PC-9 (cell line): Measurements from ENCODE around the gene SLAMF1. TPM values are rescaled to one million over a fixed set of nuclear protein-coding genes. Genes with fewer than 3 reads are reported as not detected.

Experiments used
- BruUV-seq: library from RNA; stranded (reverse); fragments of 400-500 nt; replicated peaks from 2 replicates; lab custom pipeline; 2021; lab: Mats Ljungman, UMichigan
- CTCF ChIA-PET: fragments of 300-600 bp; sonication (Branson Sonifier 250); formaldehyde crosslinking; loops from one replicate; lab custom pipeline; 2022; ENCODE audit warnings: antibody characterized with exemption; lab: Charles Lee
- POLR2A ChIA-PET: fragments of 300-600 bp; sonication (Branson Sonifier 250); formaldehyde crosslinking; loops from one replicate; lab custom pipeline; 2022; ENCODE audit warnings: antibody characterized with exemption; ENCODE audit not compliant: unreplicated experiment; lab: Charles Lee
- DNase-seq, 2 experiments: peaks; one replicate each; pipeline versions ENCODE4 v3.0.0 to v3.0.0-alpha.2; 2015 to 2022; ENCODE audit warnings: mixed read lengths in 1 of 2
- H2AFZ ChIP-seq: fragments of 200-600 bp; sonication (generic); 2 replicates; pipeline ENCODE4 v1.8.1; 2017; ENCODE audit warnings: antibody characterized with exemption
- H3F3A ChIP-seq: fragments of 200-600 bp; sonication (generic); 2 replicates; pipeline ENCODE4 v1.8.1; 2017; ENCODE audit warnings: antibody characterized with exemption, mild to moderate bottlenecking, low read depth; ENCODE audit not compliant: insufficient read depth
- H3K27ac ChIP-seq: fragments of 200-600 bp; sonication (generic); 2 replicates; pipeline ENCODE4 v1.6.1; 2016; ENCODE audit warnings: mixed run types
- H3K27me3 ChIP-seq: fragments of 200-600 bp; sonication (generic); 2 replicates; pipeline ENCODE4 v1.6.1; 2016; ENCODE audit warnings: low read depth, mixed run types; ENCODE audit not compliant: insufficient read depth
- H3K36me3 ChIP-seq: fragments of 200-600 bp; sonication (generic); 2 replicates; pipeline ENCODE4 v1.6.1; 2016; ENCODE audit warnings: low read depth, mixed run types
- H3K4me1 ChIP-seq: fragments of 200-600 bp; sonication (generic); replicated peaks from 2 replicates; pipeline ENCODE4 v1.6.1; 2016; ENCODE audit warnings: mixed run types; ENCODE audit not compliant: insufficient read depth
- H3K4me2 ChIP-seq: fragments of 200-600 bp; sonication (generic); 2 replicates; pipeline ENCODE4 v1.6.1; 2017; ENCODE audit warnings: mixed run types
- H3K4me3 ChIP-seq: fragments of 200-600 bp; sonication (generic); 2 replicates; pipeline ENCODE4 v1.6.1; 2016; ENCODE audit warnings: mixed run types
- H3K79me2 ChIP-seq: fragments of 200-600 bp; sonication (generic); 2 replicates; pipeline ENCODE4 v1.6.1; 2017; ENCODE audit warnings: low read depth, mixed run types
- H3K9me2 ChIP-seq: fragments of 200-600 bp; sonication (generic); 2 replicates; pipeline ENCODE4 v1.8.1; 2017; ENCODE audit warnings: mild to moderate bottlenecking; ENCODE audit not compliant: insufficient read depth
- H3K9me3 ChIP-seq: fragments of 200-600 bp; sonication (generic); 2 replicates; pipeline ENCODE4 v1.8.1; 2016; ENCODE audit warnings: low read depth; ENCODE audit not compliant: insufficient read depth
- H4K20me1 ChIP-seq: fragments of 200-600 bp; sonication (generic); 2 replicates; pipeline ENCODE4 v1.8.1; 2017; ENCODE audit not compliant: insufficient read depth
- EZH2 ChIP-seq: fragments of 200-600 bp; sonication (generic); IDR thresholded peaks from 2 replicates; pipeline ENCODE4 v1.8.0; 2017; ENCODE audit warnings: antibody characterized with exemption, low read depth
- intact Hi-C: fragments of 100-400 bp; cut with micrococcal nuclease; formaldehyde crosslinking; loops from one replicate; pipeline ENCODE4 v1.10.0; 2022; ENCODE audit not compliant: unreplicated experiment
- total RNA-seq: library from RNA; stranded (reverse); gene quantifications from 2 replicates; pipeline ENCODE4 v1.2.3, GENCODE V29; 2021
- TF ChIP-seq, protein P1 (sequence below): fragments of 200-600 bp; sonication (generic); conservative IDR thresholded peaks from 2 replicates; pipeline ENCODE4 v1.6.1; 2017; ENCODE audit warnings: mixed run types, antibody characterized with exemption, mild to moderate bottlenecking, moderate library complexity

Gene SLAMF1
- total RNA-seq, 1 experiment from 2014 or later, result not detected

DNA sequence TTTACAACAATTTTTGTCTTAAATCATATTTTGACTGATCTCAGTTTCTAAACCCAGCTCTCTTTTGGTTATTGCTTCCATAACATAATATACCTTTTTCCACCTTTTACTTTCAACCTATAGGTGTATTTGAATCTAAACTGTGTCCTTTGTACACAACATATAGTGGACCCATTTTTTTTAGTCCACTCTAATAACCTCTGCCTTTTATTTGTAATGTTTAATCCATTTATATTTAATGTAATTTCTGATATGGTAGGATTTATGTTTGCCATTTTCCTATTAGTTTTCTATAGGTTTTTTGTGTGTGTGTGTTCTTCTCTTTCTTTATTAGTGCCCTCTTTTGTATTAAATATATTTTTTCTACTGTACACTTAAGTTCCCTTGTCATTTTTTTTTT is 22.4 kb upstream of the SLAMF1 start:
- POLR2A ChIA-PET, result interaction anchor here (0.6 kb wide), 1 partner anchor 664 kb away, joined by 3 read pairs; no protein-coding TSS in a partner anchor

DNA sequence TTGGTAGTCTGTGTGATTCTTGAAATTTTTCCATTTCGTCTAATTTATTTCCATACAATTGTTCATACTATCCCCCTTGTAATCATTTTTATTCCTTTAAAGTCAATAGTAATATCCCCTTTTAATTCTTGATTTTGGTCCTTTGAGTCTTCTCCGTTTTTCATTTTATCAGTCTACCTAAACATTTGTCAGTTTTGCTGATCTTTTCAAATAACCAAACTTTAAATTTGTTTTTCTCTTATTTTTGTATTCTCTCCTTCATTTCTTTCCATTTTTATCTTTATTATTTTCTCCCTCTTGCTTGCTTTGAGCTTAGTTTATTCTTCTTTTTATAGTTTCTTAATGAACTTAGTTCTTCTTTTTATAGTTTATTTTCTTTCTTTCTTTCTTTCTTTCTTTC is 21.1 kb upstream of the SLAMF1 start:
- H3K4me3 ChIP-seq, result no peak overlapping the region
- no peaks in the 10 kb centered on the region for H3K9me3 ChIP-seq
- H3K27me3 ChIP-seq, result peaks cover 47% of the 10 kb centered on the region
- no peaks in the 10 kb centered on the region for H3K4me1 ChIP-seq
- TF ChIP-seq, protein P1, sequence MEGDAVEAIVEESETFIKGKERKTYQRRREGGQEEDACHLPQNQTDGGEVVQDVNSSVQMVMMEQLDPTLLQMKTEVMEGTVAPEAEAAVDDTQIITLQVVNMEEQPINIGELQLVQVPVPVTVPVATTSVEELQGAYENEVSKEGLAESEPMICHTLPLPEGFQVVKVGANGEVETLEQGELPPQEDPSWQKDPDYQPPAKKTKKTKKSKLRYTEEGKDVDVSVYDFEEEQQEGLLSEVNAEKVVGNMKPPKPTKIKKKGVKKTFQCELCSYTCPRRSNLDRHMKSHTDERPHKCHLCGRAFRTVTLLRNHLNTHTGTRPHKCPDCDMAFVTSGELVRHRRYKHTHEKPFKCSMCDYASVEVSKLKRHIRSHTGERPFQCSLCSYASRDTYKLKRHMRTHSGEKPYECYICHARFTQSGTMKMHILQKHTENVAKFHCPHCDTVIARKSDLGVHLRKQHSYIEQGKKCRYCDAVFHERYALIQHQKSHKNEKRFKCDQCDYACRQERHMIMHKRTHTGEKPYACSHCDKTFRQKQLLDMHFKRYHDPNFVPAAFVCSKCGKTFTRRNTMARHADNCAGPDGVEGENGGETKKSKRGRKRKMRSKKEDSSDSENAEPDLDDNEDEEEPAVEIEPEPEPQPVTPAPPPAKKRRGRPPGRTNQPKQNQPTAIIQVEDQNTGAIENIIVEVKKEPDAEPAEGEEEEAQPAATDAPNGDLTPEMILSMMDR, result no peak
- TF ChIP-seq EZH2, result no peak
- no peaks in the 10 kb centered on the region for H4K20me1 ChIP-seq
- no peaks in the 10 kb centered on the region for H3F3A ChIP-seq
- ChIA-PET CTCF (no interaction called here), POLR2A (no interaction called here)
- no peaks in the 10 kb centered on the region for H3K9me2 ChIP-seq
- H3K27ac ChIP-seq, result no peak overlapping the region
- intact Hi-C loops, result no loop called here
- BruUV-seq, result no TSS peak
- no peak overlapping the region for H3K4me2 ChIP-seq
- H2AFZ ChIP-seq, result no peak overlapping the region
- no peaks in the 10 kb centered on the region for H3K79me2 ChIP-seq
- no peaks in the 10 kb centered on the region for H3K36me3 ChIP-seq
- DNase-seq, result no peak

More for the DNA sequence above, 22.4 kb upstream of the SLAMF1 start:
- CTCF ChIA-PET, result no interaction called here
- no TSS peak for BruUV-seq
- Histone ChIP-seq H3K9me2 (no peaks in the 10 kb centered on the region), H3K36me3 (no peaks in the 10 kb centered on the region), H2AFZ (no peak overlapping the region), H4K20me1 (no peaks in the 10 kb centered on the region), H3K4me1 (no peaks in the 10 kb centered on the region), H3K9me3 (no peaks in the 10 kb centered on the region), H3K4me2 (no peak overlapping the region), H3K27me3 (peaks cover 49% of the 10 kb centered on the region), H3K27ac (no peak overlapping the region), H3F3A (no peaks in the 10 kb centered on the region), H3K79me2 (no peaks in the 10 kb centered on the region), H3K4me3 (no peak overlapping the region)
- no peak for TF ChIP-seq EZH2
- TF ChIP-seq, protein P1, result no peak
- no peak for DNase-seq
- intact Hi-C loops, result no loop called here

DNA sequence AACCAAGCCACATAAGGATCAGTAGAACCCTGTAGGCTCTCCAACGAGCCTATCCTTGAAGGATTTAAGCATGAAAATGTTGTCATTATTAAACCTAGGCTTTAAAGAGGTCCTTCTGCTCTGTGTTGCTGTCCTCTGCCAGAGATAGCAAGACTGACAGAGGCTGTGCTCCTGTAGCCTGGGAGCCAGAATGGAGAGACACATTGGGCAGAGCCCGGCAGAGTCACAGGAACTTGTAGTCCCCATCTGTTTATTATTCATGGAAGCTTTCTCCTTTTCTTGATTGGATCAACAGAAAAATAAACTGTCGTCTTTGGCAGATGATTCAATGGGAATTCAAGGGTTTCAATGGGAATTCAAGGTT is 19.2 kb upstream of the SLAMF1 start:
- CTCF ChIA-PET, result no interaction called here
- Histone ChIP-seq H3K36me3 (no peaks in the 10 kb centered on the region), H4K20me1 (no peaks in the 10 kb centered on the region), H3K4me1 (no peaks in the 10 kb centered on the region), H3K9me3 (no peaks in the 10 kb centered on the region), H2AFZ (no peak overlapping the region), H3F3A (no peaks in the 10 kb centered on the region), H3K27ac (no peak overlapping the region), H3K27me3 (peaks cover 37% of the 10 kb centered on the region), H3K79me2 (no peaks in the 10 kb centered on the region), H3K4me3 (no peak overlapping the region), H3K4me2 (no peak overlapping the region), H3K9me2 (no peaks in the 10 kb centered on the region)
- TF ChIP-seq, protein P1, result no peak
- no peak for TF ChIP-seq EZH2
- POLR2A ChIA-PET, result no interaction called here
- no TSS peak for BruUV-seq
- DNase-seq, result no peak
- intact Hi-C loops, result no loop called here
